ENCODE measurements around the gene MEOX2.

GRCh38 chr7:15621468-15621867 lies 65.0 kb downstream of the MEOX2 start:
- no peak for TF ChIP-seq CTCF (IDR thresholded peaks at IDR 0.05)
- TF ChIP-seq POLR2A (IDR thresholded peaks at IDR 0.05): no peak

Data from right lobe of liver (tissue), 4 donors.